GM12878 (cell line): Measurements from ENCODE around the gene CXXC1. TPM values are rescaled to one million over a fixed set of nuclear protein-coding genes. Genes with fewer than 3 reads are reported as not detected.

ENCODE experiments used
- ATAC-seq: fragments of 200-7000 bp; cut with Tn5 transposase; 3 replicates; pipeline ENCODE4 v1.9.1; 2020; ENCODE audit warnings: mild to moderate bottlenecking, moderate library complexity
- BruUV-seq: library from RNA; stranded (reverse); fragments of 400-500 nt; replicated peaks from 2 replicates; lab custom pipeline; 2021; lab: Mats Ljungman, UMichigan
- CTCF ChIA-PET: fragments of 300-600 bp; sonication (Branson Sonifier 250); formaldehyde crosslinking; extraction: SDS; loops from one replicate; lab custom pipeline; 2021; ENCODE audit warnings: inconsistent platforms; lab: Yijun Ruan, JAX
- POLR2A ChIA-PET: fragments of 350-600 bp; formaldehyde crosslinking; extraction: SDS; loops from one replicate; lab custom pipeline; 2021; ENCODE audit warnings: inconsistent platforms; lab: Charles Lee
- RAD21 ChIA-PET: fragments of 300-600 bp; sonication (Branson Sonifier 250); formaldehyde crosslinking; loops from one replicate; lab custom pipeline; 2023; ENCODE audit warnings: antibody characterized with exemption; ENCODE audit not compliant: unreplicated experiment; lab: Charles Lee
- SMC1A ChIA-PET: fragments of 300-600 bp; sonication (Branson Sonifier 250); formaldehyde crosslinking; loops from one replicate; lab custom pipeline; 2023; ENCODE audit not compliant: unreplicated experiment, uncharacterized antibody; lab: Charles Lee
- DNase-seq: peaks from one replicate; pipeline ENCODE4 v3.0.0-alpha.2; 2011; ENCODE audit warnings: low read depth, low spot score
- FAIRE-seq: peaks from 3 replicates; lab custom pipeline; 2011; peaks lifted over from hg19 to GRCh38; lab: Jason Lieb, UNC
- H2AFZ ChIP-seq: 2 replicates; pipeline ENCODE4 v1.6.0; 2011; ENCODE audit warnings: low read depth, low read length, control low read depth; ENCODE audit not compliant: control insufficient read depth
- H3K27ac ChIP-seq: 2 replicates; pipeline ENCODE4 v1.5.1; 2011; ENCODE audit warnings: control low read depth; ENCODE audit not compliant: control insufficient read depth, insufficient read depth
- H3K27me3 ChIP-seq, 2 experiments: replicated peaks in 1 of 2; 2 replicates each; pipeline versions ENCODE4 v1.6.0 to v1.6.1; 2011; ENCODE audit warnings: low read length in 1 of 2; ENCODE audit not compliant: control insufficient read depth in 2 of 2, insufficient read depth in 2 of 2
- H3K36me3 ChIP-seq, 2 experiments: 2 replicates each; pipeline ENCODE4 v1.5.1; 2011; ENCODE audit warnings: low read length in 1 of 2; ENCODE audit not compliant: control insufficient read depth in 2 of 2, insufficient read depth in 2 of 2
- H3K4me1 ChIP-seq: 2 replicates; pipeline ENCODE4 v1.6.1; 2011; ENCODE audit warnings: mild to moderate bottlenecking, low read length, moderate library complexity, mixed read lengths; ENCODE audit not compliant: control insufficient read depth, insufficient read depth
- H3K4me2 ChIP-seq: 2 replicates; pipeline ENCODE4 v1.6.0; 2011; ENCODE audit warnings: control low read depth; ENCODE audit not compliant: control insufficient read depth, insufficient read depth
- H3K4me3 ChIP-seq: fragments of 200-600 bp; sonication (generic); 2 replicates; pipeline ENCODE4 v1.5.1; 2016
- H3K79me2 ChIP-seq: 2 replicates; pipeline ENCODE4 v1.6.0; 2011; ENCODE audit warnings: low read length; ENCODE audit not compliant: control insufficient read depth, insufficient read depth
- H3K9ac ChIP-seq: 2 replicates; pipeline ENCODE4 v1.8.0; 2011; ENCODE audit warnings: low read length, control low read depth, mixed read lengths; ENCODE audit not compliant: control insufficient read depth, insufficient read depth
- H3K9me3 ChIP-seq: replicated peaks from 3 replicates; pipeline ENCODE4 v1.5.1; 2011; ENCODE audit warnings: mild to moderate bottlenecking, low read length; ENCODE audit not compliant: control insufficient read depth, insufficient read depth
- H4K20me1 ChIP-seq: 2 replicates; pipeline ENCODE4 v1.6.0; 2011; ENCODE audit not compliant: control insufficient read depth, insufficient read depth
- E2F8 ChIP-seq: fragments of 450-650 bp; IDR thresholded peaks from 2 replicates; pipeline ENCODE4 v1.6.1; 2018; ENCODE audit warnings: mild to moderate bottlenecking, low read depth, moderate library complexity; ENCODE audit not compliant: partially characterized antibody
- ESRRA ChIP-seq: IDR thresholded peaks from 2 replicates; pipeline ENCODE4 v1.6.1; 2012; ENCODE audit warnings: mild to moderate bottlenecking, low read length, improper control_type of control experiment
- IKZF2 ChIP-seq, 2 experiments: fragments of 450-650 bp; IDR thresholded peaks; 2 replicates each; pipeline ENCODE4 v1.6.1; 2017; ENCODE audit warnings: mild to moderate bottlenecking in 2 of 2, moderate library complexity in 2 of 2
- MYC ChIP-seq: IDR thresholded peaks from 2 replicates; pipeline ENCODE4 v1.6.1; 2011; ENCODE audit warnings: mild to moderate bottlenecking, low read length, moderate library complexity, inconsistent platforms; ENCODE audit not compliant: insufficient read depth, insufficient replicate concordance, insufficient read length, severe bottlenecking
- POU2F2 ChIP-seq: IDR thresholded peaks from 3 replicates; pipeline ENCODE4 v1.6.1; 2011; ENCODE audit warnings: low read depth, mild to moderate bottlenecking, low read length, borderline replicate concordance
- RAD51 ChIP-seq: fragments of 450-650 bp; IDR thresholded peaks from 2 replicates; pipeline ENCODE4 v1.6.1; 2016; ENCODE audit warnings: moderate library complexity, mild to moderate bottlenecking, inconsistent platforms
- RFX5 ChIP-seq: IDR thresholded peaks from 2 replicates; pipeline ENCODE4 v1.6.1; 2011; ENCODE audit warnings: low read depth, low read length, improper control_type of control experiment
- SIN3A ChIP-seq: IDR thresholded peaks from 2 replicates; pipeline ENCODE4 v1.6.1; 2012; ENCODE audit warnings: low read depth, low read length, improper control_type of control experiment
- SMAD5 ChIP-seq: IDR thresholded peaks from 2 replicates; pipeline ENCODE4 v1.6.1; 2016; ENCODE audit warnings: antibody characterized with exemption, low read depth
- ZBTB33 ChIP-seq: fragments of 450-650 bp; IDR thresholded peaks from 2 replicates; pipeline ENCODE4 v1.6.1; 2017; ENCODE audit warnings: mild to moderate bottlenecking
- ZNF207 ChIP-seq: fragments of 450-650 bp; IDR thresholded peaks from 2 replicates; pipeline ENCODE4 v1.6.1; 2014; ENCODE audit warnings: antibody characterized with exemption, mild to moderate bottlenecking, borderline replicate concordance
- WGBS: methylation state at CpG from one replicate; pipeline ENCODE4 v1.1.6; 2016; ENCODE audit warnings: low lambda C conversion rate; ENCODE audit not compliant: insufficient replicate concordance, insufficient coverage; ENCODE audit errors: missing lambda C conversion rate; 5-methylcytosine and 5-hydroxymethylcytosine counted together
- in situ Hi-C: fragments of 300-500 bp; cut with MboI; formaldehyde crosslinking; loops from 9 replicates; pipeline ENCODE4 v1.14.3; 2018; ENCODE audit warnings: mixed read lengths
- intact Hi-C: fragments of 100-400 bp; cut with micrococcal nuclease; formaldehyde crosslinking; loops from one replicate; pipeline ENCODE4 v1.14.2; 2022; ENCODE audit not compliant: unreplicated experiment
- polyA plus RNA-seq, 11 experiments: library from polyadenylated mRNA; depleted of rRNA in 4 of 11; unstranded in 6 of 11; stranded (reverse) in 5 of 11; fragments of >200 nt; fragmentation: Nextera tagmentation in 4 of 11; fragmentation: Illumina TruSeq in 1 of 11; extraction: Ambion mirVana in 4 of 11; extraction: Trizol in 1 of 11; gene quantifications; 1 replicate in 1 of 11; 2 replicates in 10 of 11; pipeline versions ENCODE4 v1.2.1 to v1.2.3, GENCODE V29; 2011 to 2016; ENCODE audit warnings: inconsistent platforms in 2 of 11, missing spikeins in 2 of 11, low read depth in 1 of 11
- total RNA-seq, 4 experiments: library from RNA; depleted of rRNA in 3 of 4; stranded (reverse); fragments of >200 nt in 3 of 4; fragmentation: Illumina TruSeq in 1 of 4; extraction: Trizol in 1 of 4; gene quantifications; 2 replicates each; pipeline versions ENCODE4 v1.2.1 to v1.2.3, GENCODE V29; 2013 to 2021

Gene CXXC1
- total and polyA plus RNA-seq, 10 of the 15 experiments (the other 5 are each of a cell fraction or from before 2014, with no cell fraction given) = 9.2 to 180 (median 93.8) TPM

- TF ChIP-seq MYC (no peak), POU2F2 (no peak), RFX5 (no peak), SMAD5 (no peak), ZNF207 (no peak), RAD51 (no peak), ZBTB33 (no peak), IKZF2 (IDR thresholded peaks at IDR 0.05) (no peak), SIN3A (no peak), ESRRA (no peak), E2F8 (no peak)
- Histone ChIP-seq H3K9ac (no peak overlapping the region; the same call in 1 of the 2 replicates), H3K27me3 (no peaks in the 10 kb centered on the region), H3K9me3 (peaks cover 7% of the 10 kb centered on the region), H3K4me1 (peaks cover 69% of the 10 kb centered on the region), H3K36me3 (no peaks in the 10 kb centered on the region), H2AFZ (no peak overlapping the region), H3K79me2 (no peaks in the 10 kb centered on the region), H4K20me1 (no peaks in the 10 kb centered on the region), H3K27ac (peak overlapping the region; percentile 95), H3K4me3 (no peak overlapping the region), H3K4me2 (peak overlapping the region; percentile 73)
- BruUV-seq = no TSS peak
- ChIA-PET POLR2A (interaction anchor here (0.9 to 4.5 kb wide), 5 partner anchors 16 to 42 kb away, joined by 3 to 32 read pairs (median 4); partner anchors contain the start of gene MBD1), CTCF (interaction anchor here (0.8 to 6.6 kb wide), 8 partner anchors 9 to 96 kb away, joined by 3 to 83 read pairs (median 4); partner anchors contain the start of gene MBD1), SMC1A (interaction anchor here (0.7 to 8.7 kb wide), 14 partner anchors 12 to 214 kb away, joined by 3 to 145 read pairs (median 6); no protein-coding TSS in a partner anchor), RAD21 (interaction anchor here (1.1 to 6.6 kb wide), 8 partner anchors 12 to 47 kb away, joined by 3 to 125 read pairs (median 5); partner anchors contain the start of genes CFAP53 and MBD1)
- FAIRE-seq (no peak), DNase-seq (no peak), ATAC-seq (no peak)
- WGBS = 43% methylated on average over 2 of the region's 2 CpGs
- intact Hi-C loops = loop anchor here (2.0 kb wide), 1 partner anchor 27 kb away; the partner anchor contains the start of gene CXXC1
- in situ Hi-C loops = no loop called here
Observed at GRCh38 chr18:50313873-50314460, 26.5 kb upstream of the CXXC1 start.
